Left renal pelvis (tissue), 4 donors: ENCODE data around the gene XG. TPM values are rescaled to one million over a fixed set of nuclear protein-coding genes. Genes with fewer than 3 reads are reported as not detected.
"Not testable (repeated sequence)": the region's sequence is repeated elsewhere in the genome, so short reads cannot be mapped to it uniquely, and the experiment has no call there.

Source experiments
- DNase-seq, 4 donors: peaks; one replicate each; pipeline ENCODE4 v3.0.0-alpha.2; 2013; ENCODE audit warnings: low read depth in 4 of 4, low spot score in 3 of 4
- polyA plus RNA-seq, 4 donors: library from polyadenylated mRNA; unstranded; fragments of 120-200 nt; gene quantifications; one replicate each; pipeline ENCODE4 v1.2.1, GENCODE V29; 2013; ENCODE audit not compliant: insufficient read length in 4 of 4

XG gene, protein sequence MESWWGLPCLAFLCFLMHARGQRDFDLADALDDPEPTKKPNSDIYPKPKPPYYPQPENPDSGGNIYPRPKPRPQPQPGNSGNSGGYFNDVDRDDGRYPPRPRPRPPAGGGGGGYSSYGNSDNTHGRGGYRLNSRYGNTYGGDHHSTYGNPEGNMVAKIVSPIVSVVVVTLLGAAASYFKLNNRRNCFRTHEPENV
- under 1 TPM; 0.15 to 0.47 (median 0.25) TPM for polyA plus RNA-seq

GRCh38 chrX:2751874-2752300 is at the start of gene XG:
XG (plus strand) TSS chrX:2752040; CDS start chrX:2752275, 235 bp downstream.
- not testable (repeated sequence) for DNase-seq

DNA sequence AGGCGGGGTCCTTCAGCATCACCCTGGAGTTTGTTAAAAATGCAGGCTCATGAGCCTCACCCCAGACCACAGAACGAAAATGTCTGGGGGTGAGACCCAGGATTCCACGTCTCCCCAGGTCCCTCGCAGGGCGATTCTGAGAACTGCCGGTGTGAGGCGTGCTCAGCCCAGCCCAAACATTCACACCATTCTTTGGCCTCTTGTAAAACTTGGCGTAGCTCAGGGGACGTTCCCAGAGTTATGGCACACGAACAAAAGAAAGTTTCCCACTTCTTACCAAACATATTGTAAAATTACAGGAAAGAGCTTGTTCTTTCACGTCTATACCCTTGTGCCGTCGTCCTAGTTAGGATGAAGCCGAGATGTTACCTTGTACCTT is 47.9 kb upstream of the XG start:
- no peak for DNase-seq

GRCh38 chrX:2705046-2705832 is 46.6 kb upstream of the XG start:
- no peak for DNase-seq

DNA sequence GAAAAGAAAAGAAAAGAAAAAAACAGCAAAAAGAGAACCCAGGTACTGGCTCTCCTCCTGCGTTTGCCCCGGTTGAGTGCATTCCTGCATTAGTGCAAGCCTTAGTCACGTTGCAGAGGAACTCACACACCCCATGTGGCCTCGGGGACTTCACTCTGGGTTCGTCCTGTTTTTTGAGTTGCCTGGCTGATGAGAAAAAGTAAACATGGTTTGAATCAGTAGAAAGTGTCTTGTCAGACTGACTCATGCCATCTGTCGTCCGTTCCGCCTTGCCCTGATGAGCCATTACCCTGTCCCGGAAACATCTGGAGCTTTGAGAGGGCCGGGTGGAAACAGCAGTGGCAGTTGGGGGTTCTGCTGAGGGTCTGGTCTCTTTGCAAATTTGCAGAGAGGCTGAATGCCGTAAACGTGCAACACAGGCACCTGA is 44.5 kb upstream of the XG start:
- peak; percentile 25 to 64 (median 46) for DNase-seq

- no peak for DNase-seq
These were observed 43.8 kb upstream of the XG start for GRCh38 chrX:2708021-2708420.

- no peak for DNase-seq
These were observed 43.1 kb upstream of the XG start for GRCh38 chrX:2708592-2709188.

DNA sequence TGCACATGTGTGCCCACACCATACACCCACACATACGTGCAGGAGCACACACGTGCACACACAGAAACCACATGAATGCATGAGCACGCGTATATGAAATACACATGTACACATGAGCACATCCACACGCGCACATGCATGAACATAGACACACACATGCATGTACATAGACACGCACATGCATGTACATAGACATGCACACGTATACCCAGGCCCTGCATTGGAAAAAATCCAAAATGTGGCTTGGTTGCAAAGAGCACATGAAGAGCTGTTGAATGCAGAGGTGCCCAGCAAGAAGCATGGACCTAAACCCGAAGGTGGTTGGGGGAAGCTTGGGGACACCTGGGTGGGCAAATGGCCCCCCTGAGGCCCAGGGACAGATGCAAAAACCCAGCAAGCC is 42.3 kb upstream of the XG start:
- no peak for DNase-seq

DNA sequence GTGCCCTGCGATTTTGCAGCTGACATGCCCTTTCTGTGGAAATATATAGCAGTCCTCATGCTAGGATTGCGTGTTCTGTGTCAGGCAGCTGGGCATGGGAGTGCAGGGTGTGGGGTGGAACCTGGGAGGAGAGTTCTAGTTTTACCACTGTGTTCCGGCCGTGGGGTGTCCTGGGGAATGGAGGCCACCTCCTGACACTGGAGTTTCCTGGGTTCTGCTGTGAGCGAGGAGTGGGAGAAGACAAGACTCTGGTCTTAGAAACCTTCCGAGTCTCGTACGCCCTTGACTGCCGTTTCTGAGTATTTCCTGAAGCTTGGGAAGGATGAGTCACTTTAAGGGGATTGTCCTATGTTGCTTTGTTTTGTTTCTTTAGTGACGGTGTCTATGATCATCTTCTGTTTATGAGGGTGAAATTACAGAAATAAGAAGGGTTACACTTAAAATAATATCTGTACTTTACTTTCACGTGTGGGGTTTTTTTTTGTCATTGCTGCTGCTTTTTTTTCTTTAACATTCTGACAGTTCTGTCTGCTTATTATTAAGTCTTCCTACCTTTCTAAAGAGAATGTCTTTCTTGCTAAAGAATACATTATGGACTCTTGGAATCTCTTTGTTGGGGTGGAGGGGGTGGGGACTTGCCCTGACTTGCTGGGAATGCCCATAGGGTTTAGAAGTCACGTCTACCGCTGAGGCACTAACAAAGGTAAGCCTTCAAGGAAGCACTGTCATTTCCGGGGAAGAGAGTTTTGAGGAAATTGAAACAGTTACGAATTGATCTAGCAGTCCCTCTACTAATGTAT is 41.6 kb upstream of the XG start:
- no peak for DNase-seq

DNA sequence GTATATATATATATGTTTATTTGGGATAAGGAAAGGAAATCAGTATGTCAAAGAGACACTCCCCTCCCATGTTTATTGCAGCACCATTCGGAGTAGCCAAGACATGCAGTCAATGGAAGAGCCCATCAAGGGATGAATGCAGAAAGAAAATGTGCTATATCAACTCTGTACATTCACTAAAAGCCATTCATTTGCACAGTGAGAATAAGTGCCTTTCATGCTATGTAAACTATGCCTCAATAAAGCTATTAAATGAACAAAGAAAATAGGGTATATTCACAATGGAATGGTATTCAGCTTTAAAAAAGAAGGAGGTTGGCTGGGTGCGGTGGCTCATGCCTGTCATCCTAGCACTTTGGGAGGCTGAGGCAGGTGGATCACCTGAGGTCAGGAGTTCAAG is 40.4 kb upstream of the XG start:
- DNase-seq: no peak

DNA sequence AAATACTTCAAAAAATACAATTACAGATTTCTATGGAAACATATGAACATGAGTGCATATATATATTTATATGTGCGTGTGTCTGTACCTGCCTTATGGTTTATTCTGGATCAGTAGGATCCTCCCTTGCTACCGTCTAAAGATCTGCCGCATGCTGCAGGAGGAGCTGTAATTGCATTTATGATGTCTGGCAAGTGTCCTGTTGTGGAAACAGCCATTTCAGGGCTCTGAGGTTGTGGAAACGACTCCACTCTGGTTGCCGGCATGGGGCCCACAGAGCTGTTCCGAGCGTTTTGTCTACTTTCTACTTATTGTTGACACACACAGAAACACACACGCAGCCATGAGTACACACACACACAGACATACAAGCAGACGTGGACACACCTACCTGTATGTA is 39.4 kb upstream of the XG start:
- no peak for DNase-seq

DNA sequence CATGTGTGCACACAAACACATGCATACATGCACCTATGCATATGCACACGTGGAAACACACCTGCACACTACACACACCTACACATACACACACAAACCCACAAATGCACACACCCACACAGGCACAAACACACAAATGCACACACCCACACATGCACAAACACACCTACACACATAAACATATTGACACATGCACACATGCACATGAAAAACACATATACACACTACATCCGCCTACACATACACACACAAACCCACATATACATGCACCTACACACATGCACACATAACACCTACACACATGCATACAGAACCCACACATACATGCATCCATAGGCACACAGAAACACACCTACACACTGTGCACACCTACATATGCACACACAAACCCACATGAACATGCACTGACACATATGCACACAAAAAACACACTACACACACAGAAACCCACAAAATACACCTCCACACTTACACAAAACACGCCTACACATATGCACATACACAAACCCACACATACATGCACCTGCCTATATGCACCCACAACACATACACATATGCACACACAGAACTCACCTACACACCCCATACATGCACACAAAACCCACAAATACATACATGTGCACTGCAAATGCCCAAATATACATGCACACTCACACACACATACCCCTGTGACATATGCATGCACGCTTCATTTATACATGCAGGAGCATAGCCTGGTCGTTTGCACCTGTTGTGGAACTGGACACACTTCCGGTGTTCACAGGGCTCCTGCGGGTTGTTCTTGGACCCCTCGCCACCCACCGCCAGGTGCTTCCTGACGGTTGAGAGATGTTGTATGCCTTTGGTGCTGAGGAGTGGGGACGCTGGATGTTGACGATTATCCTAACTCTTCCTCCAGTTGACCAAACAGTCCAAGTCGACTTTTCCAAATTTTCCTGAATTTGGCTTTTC is 38.7 kb upstream of the XG start:
- no peak for DNase-seq

DNA sequence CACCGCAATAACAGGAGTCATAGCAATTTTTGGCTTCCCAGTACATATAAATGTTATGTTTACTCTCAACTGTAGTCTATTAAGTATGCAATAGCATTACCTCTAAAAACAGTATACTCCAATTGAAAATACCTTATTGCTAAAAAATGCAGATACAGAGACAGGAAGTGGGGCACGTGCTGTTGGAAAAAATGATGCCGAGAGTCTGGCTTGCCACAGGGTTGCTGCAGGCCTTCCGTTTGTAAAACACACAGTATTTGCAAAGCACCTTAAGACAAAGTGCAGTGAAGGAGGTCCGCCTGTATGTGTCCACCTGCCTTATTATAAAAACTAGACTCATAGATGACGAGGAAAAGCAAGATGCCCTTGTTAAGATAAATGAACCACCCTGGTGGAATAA is 37.3 kb upstream of the XG start:
- DNase-seq: no peak

- DNase-seq: no peak
These were observed 36.7 kb upstream of the XG start for GRCh38 chrX:2715066-2715600.

GRCh38 chrX:2717312-2717711 is 34.5 kb upstream of the XG start:
- no peak for DNase-seq

DNA sequence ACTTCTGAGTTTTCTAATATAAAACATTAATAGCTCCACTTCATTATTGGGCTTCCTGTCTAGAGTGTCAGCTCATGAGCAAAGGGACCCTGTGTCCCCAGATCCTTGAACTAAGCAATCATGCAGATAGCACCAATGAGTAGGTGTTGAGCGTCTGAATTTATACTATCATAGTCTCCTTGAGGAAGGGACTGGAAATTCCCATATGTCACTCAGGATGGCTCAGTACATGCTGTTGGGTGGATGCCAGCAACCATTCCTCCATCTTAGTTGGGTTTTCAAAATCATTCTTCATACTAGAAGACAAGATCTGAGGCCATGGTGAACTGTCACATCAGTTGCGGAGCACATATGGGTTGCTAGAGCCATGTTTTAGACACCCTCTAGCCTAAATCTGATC is 33.0 kb upstream of the XG start:
- no peak for DNase-seq

DNA sequence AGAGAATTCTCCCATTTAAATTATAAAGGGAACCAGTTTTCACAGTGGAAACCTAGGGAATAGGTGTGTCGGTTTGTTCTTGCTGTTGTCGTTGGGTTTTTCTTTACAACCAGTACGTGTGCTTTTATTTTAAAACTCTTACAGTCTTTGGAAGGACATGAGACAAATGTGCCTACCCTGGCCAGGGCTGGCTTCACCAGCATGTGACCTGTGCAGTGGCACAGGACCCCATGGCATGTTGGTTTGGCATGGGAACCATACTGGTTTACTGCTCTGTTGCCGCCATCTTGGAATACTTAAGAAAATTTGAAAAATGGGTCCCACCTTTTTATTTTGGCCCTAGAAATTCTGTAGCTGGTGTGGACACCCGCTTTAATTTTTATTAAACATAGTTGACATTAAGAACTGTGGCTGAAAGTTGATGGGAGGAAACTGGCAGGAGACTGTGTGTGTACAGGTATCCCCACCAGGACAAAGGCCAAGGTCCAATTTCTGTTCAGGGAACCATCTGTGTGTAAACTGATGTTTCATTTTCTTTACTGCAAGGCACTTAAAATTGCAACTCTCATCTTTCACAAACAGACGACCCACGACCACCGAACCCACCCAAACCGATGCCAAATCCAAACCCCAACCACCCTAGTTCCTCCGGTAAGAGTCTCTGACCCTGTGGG is 31.9 kb upstream of the XG start:
- no peak for DNase-seq

GRCh38 chrX:2723286-2723879 is 28.5 kb upstream of the XG start:
- no peak for DNase-seq

- DNase-seq: not testable (repeated sequence)
These were observed 24.6 kb upstream of the XG start for GRCh38 chrX:2727264-2727663.

- DNase-seq: no peak
These were observed 19.8 kb upstream of the XG start for GRCh38 chrX:2732076-2732475.
